Mononuclear cell (primary cell): ENCODE results near the gene UBASH3A. TPM values are rescaled to one million over a fixed set of nuclear protein-coding genes. Genes with fewer than 3 reads are reported as not detected.
"Not testable (repeated sequence)": the region's sequence is repeated elsewhere in the genome, so short reads cannot be mapped to it uniquely, and the experiment has no call there.

Experiments
- H3K27me3 ChIP-seq: 2 replicates; pipeline ENCODE4 v1.6.0; 2011; ENCODE audit warnings: low read length, control low read depth; ENCODE audit not compliant: insufficient read depth
- H3K4me1 ChIP-seq: 2 replicates; pipeline ENCODE4 v1.5.1; 2011; ENCODE audit warnings: mild to moderate bottlenecking, low read length, control low read depth; ENCODE audit not compliant: insufficient read depth
- H3K4me3 ChIP-seq: 2 replicates; pipeline ENCODE4 v1.5.1; 2011; ENCODE audit warnings: mild to moderate bottlenecking, low read length, moderate library complexity
- H3K9me3 ChIP-seq: 2 replicates; pipeline ENCODE4 v1.5.1; 2011; ENCODE audit warnings: low read depth, mild to moderate bottlenecking, control low read depth, low read length
- total RNA-seq: library from RNA; depleted of rRNA; stranded (reverse); fragments of >200 nt; gene quantifications from one replicate; pipeline ENCODE4 v1.2.3, GENCODE V29; 2012

The UBASH3A gene
- total RNA-seq, 1 donor = 18.5 TPM

DNA sequence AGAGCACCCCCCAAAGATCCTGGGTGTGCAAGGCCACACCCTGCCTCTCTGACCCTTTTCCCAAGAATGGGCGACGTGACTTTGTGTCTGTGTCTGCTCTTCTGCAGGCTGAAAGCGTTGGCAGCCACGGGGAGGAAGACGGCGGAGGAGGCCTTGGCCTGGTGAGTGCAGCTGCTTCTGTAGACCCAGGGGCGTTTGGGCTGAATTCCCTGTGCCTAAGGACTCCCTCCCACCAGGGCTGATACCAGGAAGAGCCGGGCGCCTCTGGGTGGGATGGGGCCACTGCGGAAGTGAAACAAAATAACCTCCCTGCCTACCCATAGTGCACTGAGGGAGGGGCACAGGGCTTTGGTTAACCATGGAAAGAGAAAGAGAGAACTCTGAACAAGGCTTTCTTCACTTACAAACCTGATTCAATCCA is 2.5 kb downstream of the UBASH3A start:
- H3K4me1 ChIP-seq = peaks cover 20% of the 10 kb centered on the region
- peak overlapping the region; percentile 47 for H3K4me3 ChIP-seq
- peaks cover 6% of the 10 kb centered on the region for H3K9me3 ChIP-seq
- H3K27me3 ChIP-seq = no peaks in the 10 kb centered on the region

DNA sequence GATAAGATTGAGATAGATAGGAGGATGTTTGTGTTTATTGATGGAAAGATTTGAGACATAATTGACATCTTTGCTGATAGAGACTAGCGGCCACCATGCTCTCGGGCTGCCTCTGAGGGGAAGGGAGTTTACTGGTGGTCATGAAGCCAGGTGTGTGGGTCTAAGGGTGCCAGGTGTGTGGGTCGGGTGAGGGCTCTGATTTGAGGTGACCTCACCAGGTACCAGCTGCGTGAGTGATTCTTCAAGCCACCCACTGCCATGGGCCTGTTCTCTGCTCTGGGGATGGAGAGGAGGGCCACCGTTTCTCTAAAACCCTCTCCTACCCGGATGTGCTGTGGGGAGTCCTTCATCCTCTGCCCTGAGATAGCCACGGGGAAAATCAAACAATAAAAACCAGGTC is 3.2 kb downstream of the UBASH3A start:
- H3K27me3 ChIP-seq = no peaks in the 10 kb centered on the region
- no peak overlapping the region for H3K4me3 ChIP-seq
- peaks cover 22% of the 10 kb centered on the region for H3K4me1 ChIP-seq
- peaks cover 2% of the 10 kb centered on the region for H3K9me3 ChIP-seq

DNA sequence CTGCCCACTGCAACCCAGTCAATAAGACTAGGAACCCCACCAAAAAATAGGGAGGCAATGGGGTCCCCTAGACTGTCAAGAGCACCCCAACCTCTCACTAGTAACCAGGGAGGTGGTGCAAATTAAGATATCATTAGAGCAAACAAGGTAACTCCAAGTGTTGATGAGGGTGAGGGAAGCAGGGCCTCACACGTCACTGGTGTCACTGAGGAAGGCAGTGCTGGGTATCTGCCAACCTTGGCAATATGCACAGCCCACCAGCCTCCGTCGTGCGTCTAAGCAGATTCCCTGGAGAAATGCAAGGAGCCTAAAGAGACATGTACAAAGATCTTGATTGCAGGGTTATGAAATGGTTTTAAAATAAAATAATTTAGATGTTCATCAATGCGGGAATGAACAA is 3.8 kb downstream of the UBASH3A start:
- Histone ChIP-seq H3K9me3 (no peaks in the 10 kb centered on the region), H3K27me3 (no peaks in the 10 kb centered on the region), H3K4me1 (peaks cover 28% of the 10 kb centered on the region), H3K4me3 (no peak overlapping the region)

DNA sequence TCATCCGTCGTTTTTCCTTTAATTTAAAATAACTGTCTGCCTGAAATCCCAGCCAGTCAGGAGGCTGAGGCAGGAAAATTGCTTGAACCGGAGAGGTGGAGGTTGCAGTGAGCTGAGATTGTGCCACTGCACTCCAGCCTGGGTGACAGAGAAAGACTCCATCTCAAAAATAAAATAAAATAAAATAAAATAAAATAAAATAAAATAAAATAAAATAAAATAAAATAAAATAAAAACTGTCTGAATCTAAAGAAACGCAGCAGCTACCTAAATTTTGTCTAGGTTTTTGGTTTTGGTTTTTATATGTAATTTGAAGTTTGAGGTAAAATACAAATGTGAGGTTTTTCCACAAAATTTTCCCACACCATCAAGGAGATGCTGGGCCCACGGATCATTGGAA is 5.0 kb downstream of the UBASH3A start:
- H3K4me1 ChIP-seq = peaks cover 28% of the 10 kb centered on the region
- not testable (repeated sequence) for H3K27me3 ChIP-seq, H3K4me3 ChIP-seq, H3K9me3 ChIP-seq

DNA sequence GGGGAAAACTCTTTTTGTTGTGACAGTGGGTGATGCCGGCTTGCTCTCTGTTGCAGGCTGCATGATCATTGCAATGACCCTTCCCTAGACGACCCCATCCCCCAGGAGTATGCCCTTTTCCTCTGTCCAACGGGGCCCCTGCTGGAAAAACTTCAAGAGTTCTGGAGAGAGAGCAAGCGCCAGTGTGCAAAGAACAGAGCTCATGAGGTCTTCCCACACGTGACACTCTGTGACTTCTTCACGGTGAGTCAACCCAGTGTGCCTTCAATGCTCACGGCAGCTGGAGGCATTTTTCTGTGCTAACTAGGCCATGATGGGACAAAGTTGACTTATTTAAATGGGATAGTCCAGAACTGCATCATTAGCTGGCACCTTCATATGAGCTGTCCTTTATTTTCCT is 5.7 kb downstream of the UBASH3A start:
- Histone ChIP-seq H3K4me3 (no peak overlapping the region), H3K4me1 (peaks cover 33% of the 10 kb centered on the region), H3K27me3 (no peaks in the 10 kb centered on the region), H3K9me3 (no peaks in the 10 kb centered on the region)

DNA sequence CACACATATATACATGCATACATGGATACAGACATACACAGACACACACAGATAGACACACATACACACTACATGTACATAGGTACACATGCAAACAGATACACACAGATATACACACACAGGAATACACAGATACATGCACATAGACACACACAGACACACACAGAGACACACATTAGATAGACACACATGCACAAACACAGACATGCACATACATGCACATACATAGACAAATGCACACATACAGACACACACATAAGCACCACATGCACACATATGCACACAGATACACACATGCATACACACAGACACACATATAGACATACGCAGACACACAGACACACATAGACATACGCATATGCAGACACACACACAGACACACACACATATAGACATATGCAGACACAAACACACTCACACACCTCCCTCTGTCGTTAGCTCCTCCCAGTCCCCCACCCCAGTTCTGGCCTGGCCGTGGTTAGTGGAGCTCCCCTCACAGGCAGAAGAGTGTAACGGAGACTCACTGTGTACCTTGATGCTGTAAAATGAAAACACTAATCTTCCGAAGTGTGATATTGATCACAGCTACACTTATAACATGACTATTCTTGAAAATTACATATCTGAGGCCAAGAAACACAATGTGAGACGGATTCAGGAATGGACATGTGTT is 7.6 kb downstream of the UBASH3A start:
- H3K27me3 ChIP-seq = no peaks in the 10 kb centered on the region
- H3K4me3 ChIP-seq = no peak overlapping the region
- H3K4me1 ChIP-seq = peaks cover 53% of the 10 kb centered on the region
- no peaks in the 10 kb centered on the region for H3K9me3 ChIP-seq

DNA sequence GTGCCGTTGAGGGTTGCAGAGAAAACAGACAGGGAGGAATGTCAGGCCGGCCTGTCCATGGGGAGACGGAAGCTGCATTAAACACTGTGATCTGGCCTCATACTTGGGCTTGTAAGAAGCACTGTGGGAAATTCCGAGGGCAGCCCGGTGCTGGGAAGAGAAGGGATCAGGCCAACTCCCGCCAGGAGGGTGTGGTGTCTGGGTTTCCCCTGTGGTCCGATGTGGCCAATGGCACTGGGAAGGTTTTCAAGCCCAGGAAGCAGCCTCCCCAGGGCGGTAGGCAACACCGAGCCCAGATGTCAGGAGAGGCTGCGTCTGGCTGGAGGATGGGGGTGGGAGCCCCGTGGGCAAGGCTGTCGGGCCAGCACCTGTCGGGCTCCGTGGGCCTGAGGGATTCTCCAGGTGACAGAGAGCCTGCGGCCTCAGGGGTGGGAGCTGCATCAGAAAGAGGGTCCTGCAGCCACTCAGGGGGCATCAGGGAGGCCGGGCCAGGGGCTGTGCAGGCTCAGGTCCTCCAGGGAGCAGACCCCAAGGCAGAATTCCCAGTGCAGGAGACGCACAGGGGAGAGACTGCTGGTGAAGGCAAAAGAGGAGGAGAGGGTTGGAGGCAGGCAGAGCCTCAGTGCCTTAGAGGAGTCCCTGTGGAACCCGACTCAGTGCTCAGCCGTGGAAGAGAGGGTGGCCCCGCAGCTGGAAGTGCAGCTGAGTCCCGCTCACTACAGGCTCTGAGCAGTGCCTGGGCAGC is 8.4 kb downstream of the UBASH3A start:
- Histone ChIP-seq H3K9me3 (no peaks in the 10 kb centered on the region), H3K4me3 (no peak overlapping the region), H3K27me3 (no peaks in the 10 kb centered on the region), H3K4me1 (peaks cover 48% of the 10 kb centered on the region)

DNA sequence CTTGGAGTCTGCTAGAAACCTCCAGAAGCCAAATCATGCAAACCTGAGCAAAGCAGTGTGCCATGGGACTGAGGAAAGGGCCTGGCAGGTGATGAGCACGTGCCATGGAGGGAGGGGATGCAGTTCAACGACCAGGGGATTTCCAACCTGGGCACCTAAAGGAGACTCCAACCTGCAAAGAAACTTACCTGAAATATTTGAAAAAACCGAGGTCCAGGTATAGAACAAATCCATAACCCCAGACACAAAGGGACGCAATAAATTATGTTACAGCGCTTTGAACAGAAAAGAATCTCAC is 8.9 kb downstream of the UBASH3A start:
- H3K4me3 ChIP-seq = no peak overlapping the region
- peaks cover 43% of the 10 kb centered on the region for H3K4me1 ChIP-seq
- no peaks in the 10 kb centered on the region for H3K9me3 ChIP-seq
- no peaks in the 10 kb centered on the region for H3K27me3 ChIP-seq

DNA sequence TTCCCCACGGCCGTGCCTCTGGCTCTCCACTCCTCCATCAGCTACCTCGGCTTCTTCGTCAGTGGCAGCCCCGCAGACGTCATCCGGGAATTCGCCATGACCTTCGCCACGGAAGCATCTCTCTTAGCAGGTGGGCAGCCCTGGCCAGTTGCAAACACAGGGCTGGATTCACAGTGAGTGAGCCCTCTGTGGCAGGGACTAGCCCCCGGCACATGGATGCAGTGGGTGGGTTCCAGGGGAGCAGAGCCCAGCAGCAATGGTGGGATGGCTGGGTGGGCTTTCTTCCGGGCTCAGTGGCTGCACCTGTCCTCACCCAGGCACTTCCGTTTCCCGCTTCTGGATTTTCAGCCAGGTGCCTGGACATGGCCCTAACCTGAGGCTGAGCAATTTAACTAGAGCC is 9.4 kb downstream of the UBASH3A start:
- H3K27me3 ChIP-seq = no peaks in the 10 kb centered on the region
- peaks cover 42% of the 10 kb centered on the region for H3K4me1 ChIP-seq
- no peaks in the 10 kb centered on the region for H3K9me3 ChIP-seq
- H3K4me3 ChIP-seq = no peak overlapping the region

DNA sequence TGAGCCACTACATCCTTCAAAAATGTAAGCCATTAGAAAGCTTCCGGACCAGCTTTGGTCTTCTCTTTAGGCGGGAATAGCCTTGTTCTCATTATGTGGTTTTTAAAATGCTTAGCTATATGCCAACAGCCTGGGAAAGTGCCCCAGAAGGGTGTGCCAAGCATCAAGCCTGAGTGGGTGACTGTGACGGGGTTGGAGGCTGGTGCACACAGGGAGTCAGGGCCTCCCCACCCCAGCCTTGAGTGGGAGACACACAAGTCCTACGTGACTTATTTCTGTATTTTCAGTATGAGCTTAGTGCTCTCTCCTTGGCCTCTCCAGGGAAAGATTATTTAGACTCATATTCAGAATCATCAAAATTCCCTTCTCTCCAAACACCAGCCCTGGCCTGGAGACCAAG is 9.8 kb downstream of the UBASH3A start:
- Histone ChIP-seq H3K4me1 (peaks cover 42% of the 10 kb centered on the region), H3K9me3 (no peaks in the 10 kb centered on the region), H3K27me3 (no peaks in the 10 kb centered on the region), H3K4me3 (no peak overlapping the region)

DNA sequence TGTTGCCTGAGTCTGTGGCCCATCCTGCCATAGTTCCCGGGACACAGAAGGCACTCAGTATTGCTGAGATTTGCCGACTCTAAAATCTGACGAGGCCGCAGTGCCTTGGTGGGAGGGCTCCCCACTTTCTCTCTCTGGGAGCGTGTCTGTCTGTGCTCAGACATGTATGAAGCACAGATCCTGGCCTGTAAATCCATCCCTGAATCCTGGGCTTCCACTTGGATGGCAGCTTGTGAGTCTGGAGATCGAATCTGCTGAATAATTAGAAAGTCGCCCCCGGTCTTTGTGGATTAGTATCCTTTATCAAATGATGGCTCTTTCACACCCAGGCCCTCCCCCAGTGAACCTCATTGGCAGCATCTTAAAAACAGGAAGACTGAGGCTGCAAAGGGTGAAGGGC is 10.4 kb downstream of the UBASH3A start:
- H3K4me1 ChIP-seq = peaks cover 40% of the 10 kb centered on the region
- H3K4me3 ChIP-seq = no peak overlapping the region
- H3K27me3 ChIP-seq = no peaks in the 10 kb centered on the region
- no peaks in the 10 kb centered on the region for H3K9me3 ChIP-seq

DNA sequence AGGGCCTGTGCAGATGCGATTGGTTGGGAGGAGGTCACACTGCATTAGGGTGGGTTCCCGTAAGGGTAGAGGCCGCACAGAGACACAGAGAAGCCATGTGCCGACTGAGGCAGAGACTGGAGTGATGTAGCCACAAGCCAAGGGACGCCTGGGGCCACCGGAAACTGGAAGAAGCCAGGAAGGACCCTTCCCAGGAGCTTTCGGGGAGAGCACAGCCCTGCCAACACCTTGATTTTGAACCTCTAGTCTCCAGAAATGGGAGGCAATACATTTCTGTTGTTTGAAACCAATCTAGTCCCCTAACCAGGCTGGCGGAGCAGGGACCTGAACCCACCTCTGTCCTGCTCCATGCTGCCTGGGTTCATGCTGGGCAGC is 10.8 kb downstream of the UBASH3A start:
- Histone ChIP-seq H3K4me3 (no peak overlapping the region), H3K9me3 (no peaks in the 10 kb centered on the region), H3K4me1 (peaks cover 36% of the 10 kb centered on the region)

DNA sequence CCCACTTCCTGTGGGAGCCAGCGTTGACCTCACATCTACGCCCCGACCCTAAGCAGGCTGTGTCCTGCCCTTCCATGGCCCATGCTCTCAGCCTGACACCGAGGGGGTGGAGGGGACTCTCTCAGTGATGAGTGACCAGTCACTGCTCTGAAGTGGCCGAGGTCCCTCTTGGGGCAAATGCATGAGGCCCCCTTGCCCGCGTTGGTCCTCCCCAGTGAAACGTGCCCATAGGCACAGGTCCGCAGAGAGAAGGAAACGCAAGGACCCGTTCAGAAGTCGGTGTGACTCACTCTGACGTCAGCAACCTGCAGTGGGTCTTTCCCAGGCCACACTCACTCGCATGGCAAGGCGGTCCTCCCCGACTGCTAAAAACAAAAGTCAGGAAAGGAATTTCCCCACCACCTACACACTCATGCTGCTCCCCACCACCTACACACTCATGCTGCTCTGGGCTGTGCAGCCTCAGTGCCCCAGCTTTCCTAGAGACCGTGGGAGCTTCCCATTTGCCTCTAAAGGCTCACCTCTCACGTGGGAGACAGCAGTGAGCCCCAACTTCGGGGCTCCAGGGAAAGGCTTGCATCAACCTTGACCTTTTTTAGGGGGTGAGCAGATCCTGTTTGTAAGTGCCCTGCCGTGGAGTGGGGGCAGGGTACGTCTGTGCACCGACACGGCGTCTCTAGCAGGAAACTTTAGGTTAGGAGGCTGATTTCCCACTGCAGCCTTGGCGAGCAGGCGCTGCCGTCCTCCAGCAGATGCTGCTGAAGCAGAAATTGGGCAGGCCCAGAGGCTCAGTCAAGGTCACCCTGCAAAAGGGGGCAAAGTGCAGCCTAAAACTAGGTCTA is 11.4 kb downstream of the UBASH3A start:
- H3K4me3 ChIP-seq = no peak overlapping the region
- H3K4me1 ChIP-seq = peaks cover 36% of the 10 kb centered on the region
- H3K9me3 ChIP-seq = no peaks in the 10 kb centered on the region
- H3K27me3 ChIP-seq = no peaks in the 10 kb centered on the region

More for the DNA sequence above, 10.8 kb downstream of the UBASH3A start:
- H3K27me3 ChIP-seq = no peaks in the 10 kb centered on the region

DNA sequence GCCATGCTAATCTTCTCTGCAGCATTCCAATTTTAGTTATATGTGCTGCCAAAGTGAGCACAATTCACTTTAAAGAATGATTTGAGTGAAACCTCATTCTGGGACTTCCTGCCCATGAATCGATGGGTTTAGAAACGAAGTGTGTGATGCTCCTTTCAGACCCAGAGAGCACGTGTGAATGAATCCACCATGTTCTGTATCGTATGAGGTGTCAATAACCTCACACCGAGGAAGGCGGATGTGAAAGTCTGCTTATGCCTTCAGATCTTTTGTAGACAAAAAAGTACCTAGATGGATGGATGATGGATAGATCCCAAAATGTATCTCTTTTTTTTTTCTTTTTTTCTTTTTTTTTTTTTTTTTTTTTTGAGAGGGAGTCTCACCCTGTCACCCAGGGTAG is 13.8 kb downstream of the UBASH3A start:
- no peak overlapping the region for H3K4me3 ChIP-seq
- peaks cover 37% of the 10 kb centered on the region for H3K4me1 ChIP-seq
- no peaks in the 10 kb centered on the region for H3K27me3 ChIP-seq
- no peaks in the 10 kb centered on the region for H3K9me3 ChIP-seq

DNA sequence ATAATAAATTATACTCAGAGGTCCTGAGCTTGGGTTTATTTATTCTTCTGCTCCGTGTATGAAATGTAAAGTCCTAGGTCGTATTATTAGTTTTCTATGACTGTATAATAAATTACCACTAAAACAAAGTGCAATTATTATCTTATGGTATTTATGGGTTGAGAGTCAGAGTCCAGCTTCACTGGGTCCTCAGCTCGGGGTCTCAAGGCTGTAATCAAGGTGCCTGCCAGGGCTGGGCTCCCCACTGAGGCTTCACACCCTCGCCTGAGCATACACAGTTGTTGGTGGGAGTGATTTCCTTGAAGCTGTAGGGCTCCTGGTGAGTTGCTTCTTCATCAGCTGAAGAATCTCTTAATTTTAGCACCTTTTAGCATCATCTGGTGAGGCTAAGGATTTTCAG is 15.2 kb downstream of the UBASH3A start:
- no peaks in the 10 kb centered on the region for H3K27me3 ChIP-seq
- H3K9me3 ChIP-seq = no peaks in the 10 kb centered on the region
- peaks cover 46% of the 10 kb centered on the region for H3K4me1 ChIP-seq
- no peak overlapping the region for H3K4me3 ChIP-seq
